ENCODE measurements around the gene ALKBH8.

DNA sequence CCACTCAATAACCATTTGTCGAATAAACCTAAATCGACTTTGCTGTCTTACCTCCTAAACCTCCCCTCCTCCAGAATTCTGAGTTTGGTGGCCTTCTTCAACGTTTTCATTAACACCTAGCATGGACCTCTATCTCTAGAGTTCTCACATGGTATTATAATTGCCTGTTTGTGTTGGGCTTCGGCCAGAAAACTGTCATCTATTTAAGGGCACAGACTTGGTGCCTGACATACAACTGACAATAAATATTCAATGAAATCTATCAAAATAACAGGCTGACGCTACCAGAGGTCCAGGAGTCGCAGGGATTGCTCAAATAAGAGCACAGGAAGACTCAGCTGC lies 687 bp downstream of the ALKBH8 start:
- TF ChIP-seq, protein P1, sequence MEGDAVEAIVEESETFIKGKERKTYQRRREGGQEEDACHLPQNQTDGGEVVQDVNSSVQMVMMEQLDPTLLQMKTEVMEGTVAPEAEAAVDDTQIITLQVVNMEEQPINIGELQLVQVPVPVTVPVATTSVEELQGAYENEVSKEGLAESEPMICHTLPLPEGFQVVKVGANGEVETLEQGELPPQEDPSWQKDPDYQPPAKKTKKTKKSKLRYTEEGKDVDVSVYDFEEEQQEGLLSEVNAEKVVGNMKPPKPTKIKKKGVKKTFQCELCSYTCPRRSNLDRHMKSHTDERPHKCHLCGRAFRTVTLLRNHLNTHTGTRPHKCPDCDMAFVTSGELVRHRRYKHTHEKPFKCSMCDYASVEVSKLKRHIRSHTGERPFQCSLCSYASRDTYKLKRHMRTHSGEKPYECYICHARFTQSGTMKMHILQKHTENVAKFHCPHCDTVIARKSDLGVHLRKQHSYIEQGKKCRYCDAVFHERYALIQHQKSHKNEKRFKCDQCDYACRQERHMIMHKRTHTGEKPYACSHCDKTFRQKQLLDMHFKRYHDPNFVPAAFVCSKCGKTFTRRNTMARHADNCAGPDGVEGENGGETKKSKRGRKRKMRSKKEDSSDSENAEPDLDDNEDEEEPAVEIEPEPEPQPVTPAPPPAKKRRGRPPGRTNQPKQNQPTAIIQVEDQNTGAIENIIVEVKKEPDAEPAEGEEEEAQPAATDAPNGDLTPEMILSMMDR (IDR thresholded peaks at IDR 0.05): no peak
- TF ChIP-seq POLR2A (IDR thresholded peaks at IDR 0.05) (no peak), POLR2AphosphoS5 (IDR thresholded peaks at IDR 0.05) (no peak), EP300 (IDR thresholded peaks at IDR 0.05) (no peak)

Data from sigmoid colon (tissue), 4 donors.